Activated naive CD4-positive, alpha-beta T cell treated with anti-CD3 and anti-CD28 coated beads, Interleukin-2, amount 50 U/mL, for 24 hours (primary cell): Measurements from ENCODE around the gene TMED7.
"Not testable (repeated sequence)": the region's sequence is repeated elsewhere in the genome, so short reads cannot be mapped to it uniquely, and the experiment has no call there.

Source experiments
- H3K27ac Mint-ChIP-seq: one replicate; pipeline ENCODE4 v1.8.0; 2021; ENCODE audit warnings: mild to moderate bottlenecking, mixed read lengths
- H3K27me3 Mint-ChIP-seq: one replicate; pipeline ENCODE4 v1.8.0; 2021; ENCODE audit warnings: mixed read lengths
- H3K36me3 Mint-ChIP-seq: one replicate; pipeline ENCODE4 v1.8.0; 2021; ENCODE audit warnings: mixed read lengths
- H3K4me1 Mint-ChIP-seq: one replicate; pipeline ENCODE4 v1.8.0; 2021; ENCODE audit warnings: mixed read lengths
- H3K4me3 Mint-ChIP-seq: one replicate; pipeline ENCODE4 v1.8.0; 2021; ENCODE audit warnings: mild to moderate bottlenecking, mixed read lengths
- H3K9me3 Mint-ChIP-seq: one replicate; pipeline ENCODE4 v1.8.0; 2021; ENCODE audit warnings: mixed read lengths

TMED7 gene

DNA sequence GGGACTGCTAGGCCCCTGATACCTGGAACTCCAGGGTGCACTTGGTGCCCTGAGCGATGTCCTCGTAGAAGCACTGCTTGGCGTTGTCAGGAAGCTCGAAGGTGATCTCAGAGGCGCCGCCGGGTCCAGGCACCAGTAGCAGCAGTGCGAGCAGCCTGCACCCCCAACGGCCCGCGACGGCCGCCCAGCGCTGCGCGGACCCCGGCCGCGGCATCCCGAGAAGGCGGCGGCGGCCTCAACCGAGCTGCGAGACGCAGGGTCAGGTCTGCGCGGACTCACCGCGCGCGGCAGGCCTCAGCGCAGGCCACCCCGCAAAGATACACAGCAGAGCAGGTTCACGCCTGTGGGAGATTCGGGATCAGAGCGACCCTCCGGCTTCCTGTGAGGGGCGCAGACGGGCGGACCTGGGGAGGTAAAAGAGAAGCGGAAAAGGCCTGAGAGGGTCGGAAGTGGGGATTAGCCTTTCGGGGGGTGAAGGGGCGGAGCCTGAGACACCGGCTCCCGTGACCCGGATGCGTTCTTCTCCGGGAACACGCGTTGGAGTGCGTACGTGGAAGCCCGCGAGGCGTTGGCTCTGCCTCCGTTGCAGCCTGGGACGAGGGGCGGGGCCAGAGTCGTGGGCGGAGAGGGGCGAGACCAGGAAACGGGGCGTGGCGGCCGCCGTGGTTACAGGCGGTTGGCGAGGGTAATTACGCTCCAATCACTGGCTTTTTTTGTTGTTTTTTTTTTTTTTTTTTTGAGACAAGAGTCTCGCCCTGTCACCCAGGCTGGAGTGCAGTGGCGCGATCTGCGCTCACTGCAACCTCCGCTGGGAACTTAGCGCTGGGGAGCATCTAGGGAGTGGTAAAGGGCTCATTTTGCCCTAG lies at the start of gene TMED7:
TMED7 (minus strand) TSS at position 458 of the 866 bp plus-strand sequence; CDS start at position 214, 244 bp downstream.
- Mint-ChIP-seq H3K4me3 (no peak within 1 kb of the TSS), H3K36me3 (peaks cover 2% of the 10 kb centered on the region), H3K4me1 (peaks cover 34% of the 10 kb centered on the region), H3K27me3 (no peaks in the 10 kb centered on the region), H3K9me3 (no peaks in the 10 kb centered on the region), H3K27ac (peak within 1 kb of the TSS; percentile 97)

DNA sequence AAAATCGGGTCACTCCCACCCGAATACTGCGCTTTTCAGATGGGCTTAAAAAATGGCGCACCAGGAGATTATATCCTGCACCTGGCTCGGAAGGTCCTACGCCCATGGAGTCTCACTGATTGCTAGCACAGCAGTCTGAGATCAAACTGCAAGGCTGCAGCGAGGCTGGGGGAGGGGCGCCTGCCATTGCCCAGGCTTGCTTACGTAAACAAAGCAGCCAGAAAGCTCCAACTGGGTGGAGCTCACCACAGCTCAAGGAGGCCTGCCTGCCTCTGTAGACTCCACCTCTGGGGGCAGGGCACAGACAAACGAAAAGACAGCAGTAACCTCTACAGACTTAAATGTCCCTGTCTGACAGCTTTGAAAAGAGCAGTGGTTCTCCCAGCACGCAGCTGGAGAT lies 48.9 kb upstream of the TMED7 start:
- H3K27ac Mint-ChIP-seq, H3K36me3 Mint-ChIP-seq, H3K4me3 Mint-ChIP-seq, H3K4me1 Mint-ChIP-seq, H3K9me3 Mint-ChIP-seq: not testable (repeated sequence)
- peaks cover 20% of the 10 kb centered on the region for H3K27me3 Mint-ChIP-seq

GRCh38 chr5:115673596-115673995 lies 47.8 kb upstream of the TMED7 start:
- Mint-ChIP-seq H3K9me3 (peaks cover 6% of the 10 kb centered on the region), H3K4me3 (no peak overlapping the region), H3K27ac (no peak overlapping the region), H3K36me3 (peaks cover under 1% of the 10 kb centered on the region), H3K4me1 (no peaks in the 10 kb centered on the region), H3K27me3 (peaks cover 25% of the 10 kb centered on the region)

- H3K4me3 Mint-ChIP-seq: no peak overlapping the region
- H3K27ac Mint-ChIP-seq: no peak overlapping the region
- peaks cover 32% of the 10 kb centered on the region for H3K27me3 Mint-ChIP-seq
- H3K4me1 Mint-ChIP-seq: no peaks in the 10 kb centered on the region
- H3K36me3 Mint-ChIP-seq: peaks cover 6% of the 10 kb centered on the region
- peaks cover 16% of the 10 kb centered on the region for H3K9me3 Mint-ChIP-seq
Observed at GRCh38 chr5:115671939-115672338, 46.1 kb upstream of the TMED7 start.

DNA sequence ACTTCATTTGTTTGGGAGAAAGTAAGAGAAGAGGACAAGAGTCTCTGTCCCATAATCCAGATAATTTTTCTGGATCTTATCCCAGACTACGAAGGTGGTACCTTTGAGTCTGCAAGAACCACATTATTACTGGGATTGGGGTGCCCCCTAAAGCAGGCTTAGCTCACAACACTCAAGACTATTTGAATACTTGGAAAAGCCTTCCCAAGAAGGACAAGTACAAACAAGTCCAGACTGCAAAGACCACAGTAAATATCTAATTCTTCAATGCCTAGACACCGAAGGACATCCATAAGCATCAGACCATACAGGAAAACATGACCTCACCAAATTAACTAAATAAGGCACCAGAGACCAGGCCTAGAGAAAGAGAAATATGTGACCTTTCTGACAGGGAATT lies 40.2 kb upstream of the TMED7 start:
- no peaks in the 10 kb centered on the region for H3K4me1 Mint-ChIP-seq
- H3K4me3 Mint-ChIP-seq: no peak overlapping the region
- no peak overlapping the region for H3K27ac Mint-ChIP-seq
- H3K27me3 Mint-ChIP-seq: peaks cover 35% of the 10 kb centered on the region
- peaks cover 7% of the 10 kb centered on the region for H3K36me3 Mint-ChIP-seq
- peaks cover 26% of the 10 kb centered on the region for H3K9me3 Mint-ChIP-seq

GRCh38 chr5:115661563-115661962 lies 35.7 kb upstream of the TMED7 start:
- H3K27me3 Mint-ChIP-seq: peaks cover 36% of the 10 kb centered on the region
- no peaks in the 10 kb centered on the region for H3K36me3 Mint-ChIP-seq
- H3K4me3 Mint-ChIP-seq: no peak overlapping the region
- no peak overlapping the region for H3K27ac Mint-ChIP-seq
- no peaks in the 10 kb centered on the region for H3K4me1 Mint-ChIP-seq
- peaks cover 6% of the 10 kb centered on the region for H3K9me3 Mint-ChIP-seq

GRCh38 chr5:115661101-115661500 lies 35.3 kb upstream of the TMED7 start:
- H3K4me3 Mint-ChIP-seq: no peak overlapping the region
- peaks cover 2% of the 10 kb centered on the region for H3K9me3 Mint-ChIP-seq
- H3K27me3 Mint-ChIP-seq: peaks cover 35% of the 10 kb centered on the region
- no peaks in the 10 kb centered on the region for H3K4me1 Mint-ChIP-seq
- no peaks in the 10 kb centered on the region for H3K36me3 Mint-ChIP-seq
- H3K27ac Mint-ChIP-seq: no peak overlapping the region

DNA sequence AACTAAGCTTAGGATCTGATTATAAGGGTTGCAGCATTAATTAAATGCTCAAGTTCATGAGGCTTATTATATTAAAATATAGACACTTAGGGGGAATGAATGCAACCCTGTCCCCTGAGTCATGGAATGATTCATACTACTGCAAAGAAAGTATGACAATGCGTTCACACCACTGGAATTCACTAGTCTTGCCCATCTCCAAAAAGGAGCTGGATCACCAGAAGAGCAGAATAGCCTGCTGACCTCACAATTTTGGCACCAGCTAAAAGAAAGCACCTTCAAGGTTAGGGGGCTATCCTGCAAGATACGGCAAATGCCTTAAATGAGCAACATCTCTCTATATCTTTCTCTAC lies 32.0 kb upstream of the TMED7 start:
- Mint-ChIP-seq H3K27ac (no peak overlapping the region), H3K27me3 (peaks cover 28% of the 10 kb centered on the region), H3K36me3 (no peaks in the 10 kb centered on the region), H3K4me3 (no peak overlapping the region), H3K4me1 (no peaks in the 10 kb centered on the region), H3K9me3 (no peaks in the 10 kb centered on the region)

GRCh38 chr5:115657125-115657880 lies 31.5 kb upstream of the TMED7 start:
- no peaks in the 10 kb centered on the region for H3K36me3 Mint-ChIP-seq
- no peaks in the 10 kb centered on the region for H3K9me3 Mint-ChIP-seq
- no peak overlapping the region for H3K4me3 Mint-ChIP-seq
- peaks cover 24% of the 10 kb centered on the region for H3K27me3 Mint-ChIP-seq
- no peaks in the 10 kb centered on the region for H3K4me1 Mint-ChIP-seq
- H3K27ac Mint-ChIP-seq: no peak overlapping the region

DNA sequence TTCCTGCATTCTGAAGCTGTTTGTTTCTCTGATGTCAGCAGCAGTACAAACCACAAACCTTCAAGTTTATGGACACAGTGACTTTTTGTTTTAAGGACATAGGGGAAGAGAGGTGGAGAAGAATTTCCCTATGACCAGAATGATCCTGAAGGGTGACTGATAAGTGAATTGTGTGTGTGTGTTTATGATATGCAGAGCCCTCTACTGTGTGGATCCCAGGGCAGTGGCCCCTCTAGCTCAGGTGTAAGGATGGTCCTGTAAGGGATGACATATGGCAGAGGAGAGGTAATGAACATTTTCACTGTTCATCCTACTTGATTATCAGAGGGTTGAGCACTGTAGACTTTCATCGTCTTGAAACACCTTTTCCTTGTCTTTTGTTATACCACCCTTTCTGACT lies 30.6 kb upstream of the TMED7 start:
- H3K4me1 Mint-ChIP-seq: no peaks in the 10 kb centered on the region
- H3K36me3 Mint-ChIP-seq: no peaks in the 10 kb centered on the region
- no peaks in the 10 kb centered on the region for H3K9me3 Mint-ChIP-seq
- peaks cover 23% of the 10 kb centered on the region for H3K27me3 Mint-ChIP-seq
- no peak overlapping the region for H3K4me3 Mint-ChIP-seq
- no peak overlapping the region for H3K27ac Mint-ChIP-seq

DNA sequence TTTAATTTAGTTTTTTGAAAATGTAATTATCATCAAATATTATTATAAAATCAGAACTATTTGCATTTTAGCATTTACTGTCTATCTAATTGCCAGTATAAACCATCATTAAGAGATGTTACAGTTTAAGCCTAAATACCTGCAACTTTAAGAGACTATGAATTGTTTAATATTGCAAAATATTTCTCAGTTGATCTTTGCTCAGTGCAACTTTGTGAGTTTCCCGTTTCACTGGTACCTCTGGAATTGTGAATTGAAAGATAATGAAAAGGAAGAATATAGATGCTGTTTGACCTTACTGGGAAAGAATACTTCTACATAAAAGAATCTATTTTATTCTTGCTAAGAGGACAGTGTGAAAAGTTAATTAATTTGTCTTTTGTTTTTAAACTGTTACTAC lies 30.2 kb upstream of the TMED7 start:
- Mint-ChIP-seq H3K4me3 (no peak overlapping the region), H3K4me1 (no peaks in the 10 kb centered on the region), H3K9me3 (no peaks in the 10 kb centered on the region), H3K36me3 (no peaks in the 10 kb centered on the region), H3K27me3 (peaks cover 21% of the 10 kb centered on the region), H3K27ac (no peak overlapping the region)

DNA sequence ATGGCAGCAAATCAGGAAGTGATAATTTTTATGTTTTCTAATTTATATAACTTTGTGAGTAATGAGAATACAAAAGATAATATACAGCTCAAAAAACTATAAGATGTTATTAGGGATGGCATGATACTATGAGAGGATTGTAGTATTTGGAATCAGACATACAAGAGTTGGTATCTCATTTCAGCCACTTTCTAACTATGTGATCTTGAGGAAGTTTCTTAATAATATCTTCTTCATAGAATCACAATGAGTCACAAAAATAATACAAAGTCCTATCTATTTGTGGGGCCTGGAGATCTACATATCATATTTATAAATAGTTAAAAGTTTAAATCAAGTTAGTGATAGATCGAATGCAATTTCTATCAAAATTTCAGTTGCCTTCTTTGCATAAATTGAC lies 23.7 kb upstream of the TMED7 start:
- peaks cover 10% of the 10 kb centered on the region for H3K27me3 Mint-ChIP-seq
- H3K4me1 Mint-ChIP-seq: no peaks in the 10 kb centered on the region
- H3K27ac Mint-ChIP-seq: no peak overlapping the region
- H3K4me3 Mint-ChIP-seq: no peak overlapping the region
- no peaks in the 10 kb centered on the region for H3K9me3 Mint-ChIP-seq
- no peaks in the 10 kb centered on the region for H3K36me3 Mint-ChIP-seq

GRCh38 chr5:115648056-115648455 lies 22.2 kb upstream of the TMED7 start:
- no peak overlapping the region for H3K4me3 Mint-ChIP-seq
- H3K27me3 Mint-ChIP-seq: peaks cover 15% of the 10 kb centered on the region
- no peaks in the 10 kb centered on the region for H3K36me3 Mint-ChIP-seq
- H3K9me3 Mint-ChIP-seq: no peaks in the 10 kb centered on the region
- H3K4me1 Mint-ChIP-seq: no peaks in the 10 kb centered on the region
- H3K27ac Mint-ChIP-seq: no peak overlapping the region

DNA sequence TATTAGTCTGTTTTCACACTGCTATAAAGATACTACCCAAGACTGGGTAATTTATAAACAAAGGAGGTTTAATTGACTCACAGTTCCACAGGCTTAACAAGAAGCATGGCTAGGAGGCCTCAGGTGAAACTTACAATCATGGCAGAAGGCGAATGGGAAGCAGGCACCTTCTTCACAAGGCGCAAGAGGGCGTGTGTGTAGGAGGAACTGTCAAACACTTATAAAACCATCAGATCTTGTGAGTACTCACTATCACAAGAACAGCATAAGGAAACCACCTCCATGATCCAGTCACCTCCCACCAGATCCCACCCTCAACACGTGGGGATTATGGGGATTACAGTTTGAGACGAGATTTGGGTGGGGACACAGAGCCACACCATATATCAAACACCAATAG lies 19.6 kb upstream of the TMED7 start:
- H3K27me3 Mint-ChIP-seq: peaks cover 15% of the 10 kb centered on the region
- H3K27ac Mint-ChIP-seq: not testable (repeated sequence)

DNA sequence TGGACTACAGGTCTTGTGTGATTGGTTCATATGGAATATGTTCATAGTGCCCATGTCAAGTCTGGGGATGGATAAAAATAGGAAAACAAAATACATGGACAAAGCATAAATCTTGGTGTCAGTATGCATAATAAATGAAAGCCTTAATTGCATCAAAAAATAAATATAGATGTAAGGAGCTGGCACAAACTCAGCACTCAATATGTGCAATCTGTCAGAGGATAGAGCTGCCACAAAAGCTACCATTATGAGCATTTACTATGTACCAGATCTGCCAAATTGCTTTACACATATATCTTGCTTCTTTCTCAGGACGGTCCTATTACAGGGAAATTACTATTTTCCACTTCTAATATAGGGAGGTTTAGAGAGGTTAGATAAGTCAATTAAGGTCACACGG lies 18.2 kb upstream of the TMED7 start:
- Mint-ChIP-seq H3K4me1 (peaks cover 6% of the 10 kb centered on the region), H3K27me3 (peaks cover 15% of the 10 kb centered on the region), H3K9me3 (no peaks in the 10 kb centered on the region), H3K27ac (no peak overlapping the region), H3K4me3 (no peak overlapping the region), H3K36me3 (no peaks in the 10 kb centered on the region)

More for the DNA sequence above, 19.6 kb upstream of the TMED7 start:
- H3K36me3 Mint-ChIP-seq, H3K4me1 Mint-ChIP-seq, H3K4me3 Mint-ChIP-seq, H3K9me3 Mint-ChIP-seq: not testable (repeated sequence)

- no peak overlapping the region for H3K27ac Mint-ChIP-seq
- H3K4me1 Mint-ChIP-seq: peaks cover 21% of the 10 kb centered on the region
- no peaks in the 10 kb centered on the region for H3K9me3 Mint-ChIP-seq
- H3K4me3 Mint-ChIP-seq: no peak overlapping the region
- no peaks in the 10 kb centered on the region for H3K36me3 Mint-ChIP-seq
- peaks cover 15% of the 10 kb centered on the region for H3K27me3 Mint-ChIP-seq
Observed at GRCh38 chr5:115641948-115642347, 16.1 kb upstream of the TMED7 start.
